Psoas muscle (tissue), 8 donors: ENCODE results near the gene CCNF. TPM values are rescaled to one million over a fixed set of nuclear protein-coding genes. Genes with fewer than 3 reads are reported as not detected.

Experiments used
- ATAC-seq, 4 donors: fragments of 200-7000 bp; cut with Tn5 transposase; one replicate each; pipeline ENCODE4 v1.9.1; 2020; ENCODE audit warnings: moderate library complexity in 3 of 4, mild to moderate bottlenecking in 2 of 4
- DNase-seq, 2 donors: peaks; one replicate each; pipeline ENCODE4 v3.0.0-alpha.2; 2020
- H3K27ac ChIP-seq: fragments of 200-600 bp; one replicate; pipeline ENCODE4 v1.8.0; 2022
- H3K27me3 ChIP-seq, 3 donors: fragments of 200-600 bp in 1 of 3; one replicate each; pipeline versions ENCODE4 v1.6.1 to v1.8.0; 2013 to 2022; ENCODE audit warnings: low read length in 2 of 3, mild to moderate bottlenecking in 2 of 3, moderate library complexity in 1 of 3; ENCODE audit not compliant: insufficient read depth in 3 of 3
- H3K36me3 ChIP-seq, 2 donors: fragments of 200-600 bp in 1 of 2; one replicate each; pipeline versions ENCODE4 v1.6.1 to v1.8.0; 2013 to 2022; ENCODE audit warnings: low read depth in 1 of 2, mild to moderate bottlenecking in 1 of 2, moderate library complexity in 1 of 2; ENCODE audit not compliant: insufficient read depth in 1 of 2
- H3K4me1 ChIP-seq: fragments of 200-600 bp; one replicate; pipeline ENCODE4 v1.8.0; 2022
- H3K4me3 ChIP-seq: fragments of 200-600 bp; one replicate; pipeline ENCODE4 v1.8.0; 2022; ENCODE audit warnings: mild to moderate bottlenecking
- H3K9me3 ChIP-seq: fragments of 200-600 bp; one replicate; pipeline ENCODE4 v1.8.0; 2022
- CTCF ChIP-seq: fragments of 200-600 bp; IDR thresholded peaks from one replicate; pipeline ENCODE4 v1.8.0; 2022; ENCODE audit warnings: antibody characterized with exemption
- WGBS, 3 donors: extraction: QIAGEN DNeasy Blood & Tissue Kit; methylation state at CpG; one replicate each; pipeline versions ENCODE4 v1.1.6 to v1.1.7; 2013; 5-methylcytosine and 5-hydroxymethylcytosine counted together
- intact Hi-C, 2 donors: fragments of 100-400 bp; cut with DNase I; formaldehyde crosslinking; loops; one replicate each; pipeline versions ENCODE4 v1.11.0 to v1.14.2; 2022
- polyA plus RNA-seq, 3 donors: library from polyadenylated mRNA; stranded (reverse); fragments of 200-250 nt; gene quantifications; one replicate each; pipeline ENCODE4 v1.2.3, GENCODE V29; 2013
- total RNA-seq, 4 donors: library from RNA; stranded (reverse); fragmentation: NEBNext Ultra II Directional in 2 of 4; extraction: Animal tissue kit (Norgen Biotek cat#: 25700) in 2 of 4; gene quantifications; one replicate each; pipeline versions ENCODE4 v1.2.1 to v1.2.4, GENCODE V29; 2021 to 2023
- donor health status: healthy with polysubstance abuse.
- donor health status: DM: no; HTN: no; CAD: no; lungs with moderate emphysema.
- donor health status: Bipolar disorder and iron deficiency.
- donor health status: healthy.
- donor health status: DM: yes; HTN: yes; CAD: no.
- donor health status: DM: no; HTN: no; CAD: no.
- donor health status: DM: no; HTN: no; CAD: no.
- donor health status: DM: yes; HTN: yes; CAD: no.

Gene CCNF
- total and polyA plus RNA-seq, 7 donors = 1.1 to 2.3 (median 1.7) TPM

- Histone ChIP-seq H3K36me3 (peaks cover 0 to 8% of the 10 kb centered on the region in 2 donors), H3K27ac (no peak overlapping the region), H3K4me3 (no peak overlapping the region), H3K9me3 (no peaks in the 10 kb centered on the region), H3K4me1 (peaks cover 28% of the 10 kb centered on the region), H3K27me3 (no peaks in the 10 kb centered on the region)
- no peak for TF ChIP-seq CTCF
- intact Hi-C loops = no loop called here
- DNase-seq (no peak), ATAC-seq (no peak)
- WGBS, 3 donors = 90 to 99% (median 96%) methylated on average over 5 of the region's 5 CpGs
Observed at GRCh38 chr16:2494616-2495015, 65.4 kb downstream of the CCNF start.

- Histone ChIP-seq H3K4me1 (peaks cover 28% of the 10 kb centered on the region), H3K9me3 (no peaks in the 10 kb centered on the region), H3K4me3 (no peak overlapping the region), H3K27me3 (no peaks in the 10 kb centered on the region), H3K36me3 (peaks cover 0 to 13% of the 10 kb centered on the region in 2 donors), H3K27ac (no peak overlapping the region)
- no peak for TF ChIP-seq CTCF
- DNase-seq (no peak), ATAC-seq (no peak)
- 95 to 96% (median 96%) methylated on average over 5 of the region's 5 CpGs for WGBS, 3 donors
- intact Hi-C loops = no loop called here
Observed at GRCh38 chr16:2495041-2495440, 65.8 kb downstream of the CCNF start.

GRCh38 chr16:2496223-2497115 lies 67.2 kb downstream of the CCNF start:
- TF ChIP-seq CTCF = no peak
- ATAC-seq (no peak), DNase-seq (no peak)
- peaks cover 34% of the 10 kb centered on the region for H3K4me1 ChIP-seq
- H3K27ac ChIP-seq = peak overlapping the region; percentile 60
- H3K36me3 ChIP-seq = peaks cover 0 to 13% of the 10 kb centered on the region in 2 donors
- intact Hi-C loops = no loop called here
- no peaks in the 10 kb centered on the region for H3K27me3 ChIP-seq
- WGBS, 3 donors = 87 to 90% (median 88%) methylated on average over 62 of the region's 62 CpGs
- H3K4me3 ChIP-seq = peak overlapping the region; percentile 18
- no peaks in the 10 kb centered on the region for H3K9me3 ChIP-seq

GRCh38 chr16:2497116-2497630 lies 67.9 kb downstream of the CCNF start:
- H3K36me3 ChIP-seq = peaks cover 0 to 13% of the 10 kb centered on the region in 2 donors
- peak; percentile 40 to 84 (median 78) for ATAC-seq
- H3K27me3 ChIP-seq = no peaks in the 10 kb centered on the region
- peaks cover 36% of the 10 kb centered on the region for H3K4me1 ChIP-seq
- WGBS, 3 donors = 11 to 17% (median 17%) methylated on average over 21 of the region's 21 CpGs
- peak overlapping the region; percentile 18 for H3K4me3 ChIP-seq
- no peak for TF ChIP-seq CTCF
- intact Hi-C loops = no loop called here
- H3K27ac ChIP-seq = peak overlapping the region; percentile 60
- peak; percentile 77 to 91 for DNase-seq
- no peaks in the 10 kb centered on the region for H3K9me3 ChIP-seq
